Stimulated activated naive CD4-positive, alpha-beta T cell treated with Interleukin-2 at 50 U/mL for 16 hours (primary cell): ENCODE results near the gene PCDHB16.
"Not testable (repeated sequence)": the region's sequence is repeated elsewhere in the genome, so short reads cannot be mapped to it uniquely, and the experiment has no call there.

ENCODE experiments used
- DNase-seq: peaks from one replicate; lab custom pipeline; 2025; lab: John Stamatoyannopoulos, UW

The PCDHB16 gene

DNA sequence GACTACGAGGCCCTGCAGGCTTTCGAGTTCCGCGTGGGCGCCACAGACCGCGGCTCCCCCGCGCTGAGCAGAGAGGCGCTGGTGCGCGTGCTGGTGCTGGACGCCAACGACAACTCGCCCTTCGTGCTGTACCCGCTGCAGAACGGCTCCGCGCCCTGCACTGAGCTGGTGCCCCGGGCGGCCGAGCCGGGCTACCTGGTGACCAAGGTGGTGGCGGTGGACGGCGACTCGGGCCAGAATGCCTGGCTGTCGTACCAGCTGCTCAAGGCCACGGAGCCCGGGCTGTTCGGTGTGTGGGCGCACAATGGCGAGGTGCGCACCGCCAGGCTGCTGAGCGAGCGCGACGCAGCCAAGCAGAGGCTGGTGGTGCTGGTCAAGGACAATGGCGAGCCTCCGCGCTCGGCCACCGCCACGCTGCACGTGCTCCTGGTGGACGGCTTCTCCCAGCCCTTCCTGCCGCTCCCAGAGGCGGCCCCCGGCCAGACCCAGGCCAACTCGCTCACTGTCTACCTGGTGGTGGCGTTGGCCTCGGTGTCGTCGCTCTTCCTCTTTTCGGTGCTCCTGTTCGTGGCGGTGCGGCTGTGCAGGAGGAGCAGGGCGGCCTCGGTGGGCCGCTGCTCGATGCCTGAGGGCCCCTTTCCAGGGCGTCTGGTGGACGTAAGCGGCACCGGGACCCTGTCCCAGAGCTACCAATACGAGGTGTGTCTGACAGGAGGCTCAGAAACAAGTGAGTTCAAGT lies 2.1 kb downstream of the PCDHB16 start:
- DNase-seq = not testable (repeated sequence)

DNA sequence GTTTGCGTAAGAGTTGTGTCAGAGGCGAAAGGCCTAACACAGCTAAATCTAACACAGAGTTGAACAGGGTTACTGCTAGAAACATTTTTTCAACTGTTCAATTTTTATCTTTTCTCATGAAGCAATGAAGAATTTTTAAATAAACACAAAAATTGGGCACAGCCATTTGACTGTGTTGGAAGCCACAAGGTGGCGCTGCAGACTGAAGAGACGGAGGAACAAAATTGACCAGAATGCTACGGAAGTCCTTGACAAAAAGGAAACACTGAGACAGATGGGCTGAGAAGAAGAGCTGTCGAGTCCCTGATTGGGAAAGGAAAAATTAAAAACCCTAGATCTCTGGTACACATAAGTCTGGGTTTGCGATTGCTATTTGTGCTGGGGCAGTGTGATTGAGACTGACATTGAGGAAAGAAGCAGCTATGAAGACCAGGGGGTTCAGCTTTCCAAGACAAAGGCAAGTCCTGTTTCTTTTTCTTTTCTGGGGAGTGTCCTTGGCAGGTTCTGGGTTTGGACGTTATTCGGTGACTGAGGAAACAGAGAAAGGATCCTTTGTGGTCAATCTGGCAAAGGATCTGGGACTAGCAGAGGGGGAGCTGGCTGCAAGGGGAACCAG lies 4.8 kb downstream of the PCDHB16 start, which contains the start of gene PCDHB9:
TSS of gene PCDHB9 (plus strand) at position 265 of the 616 bp plus-strand sequence. CDS start at position 423, 158 bp downstream.
- peak; percentile 17 for DNase-seq

DNA sequence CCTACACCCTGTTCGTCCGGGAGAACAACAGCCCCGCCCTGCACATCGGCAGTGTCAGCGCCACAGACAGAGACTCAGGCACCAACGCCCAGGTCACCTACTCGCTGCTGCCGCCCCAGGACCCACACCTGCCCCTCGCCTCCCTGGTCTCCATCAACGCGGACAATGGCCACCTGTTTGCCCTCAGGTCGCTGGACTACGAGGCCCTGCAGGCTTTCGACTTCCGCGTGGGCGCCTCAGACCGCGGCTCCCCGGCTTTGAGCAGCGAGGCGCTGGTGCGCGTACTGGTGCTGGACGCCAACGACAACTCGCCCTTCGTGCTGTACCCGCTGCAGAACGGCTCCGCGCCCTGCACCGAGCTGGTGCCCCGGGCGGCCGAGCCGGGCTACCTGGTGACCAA lies 6.5 kb downstream of the PCDHB16 start:
- DNase-seq = not testable (repeated sequence)

DNA sequence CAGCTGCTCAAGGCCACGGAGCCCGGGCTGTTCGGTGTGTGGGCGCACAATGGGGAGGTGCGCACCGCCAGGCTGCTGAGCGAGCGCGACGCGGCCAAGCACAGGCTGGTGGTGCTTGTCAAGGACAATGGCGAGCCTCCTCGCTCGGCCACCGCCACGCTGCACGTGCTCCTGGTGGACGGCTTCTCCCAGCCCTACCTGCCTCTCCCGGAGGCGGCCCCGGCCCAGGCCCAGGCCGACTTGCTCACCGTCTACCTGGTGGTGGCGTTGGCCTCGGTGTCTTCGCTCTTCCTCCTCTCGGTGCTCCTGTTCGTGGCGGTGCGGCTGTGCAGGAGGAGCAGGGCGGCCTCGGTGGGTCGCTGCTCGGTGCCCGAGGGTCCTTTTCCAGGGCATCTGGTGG lies 6.9 kb downstream of the PCDHB16 start:
- DNase-seq = not testable (repeated sequence)

DNA sequence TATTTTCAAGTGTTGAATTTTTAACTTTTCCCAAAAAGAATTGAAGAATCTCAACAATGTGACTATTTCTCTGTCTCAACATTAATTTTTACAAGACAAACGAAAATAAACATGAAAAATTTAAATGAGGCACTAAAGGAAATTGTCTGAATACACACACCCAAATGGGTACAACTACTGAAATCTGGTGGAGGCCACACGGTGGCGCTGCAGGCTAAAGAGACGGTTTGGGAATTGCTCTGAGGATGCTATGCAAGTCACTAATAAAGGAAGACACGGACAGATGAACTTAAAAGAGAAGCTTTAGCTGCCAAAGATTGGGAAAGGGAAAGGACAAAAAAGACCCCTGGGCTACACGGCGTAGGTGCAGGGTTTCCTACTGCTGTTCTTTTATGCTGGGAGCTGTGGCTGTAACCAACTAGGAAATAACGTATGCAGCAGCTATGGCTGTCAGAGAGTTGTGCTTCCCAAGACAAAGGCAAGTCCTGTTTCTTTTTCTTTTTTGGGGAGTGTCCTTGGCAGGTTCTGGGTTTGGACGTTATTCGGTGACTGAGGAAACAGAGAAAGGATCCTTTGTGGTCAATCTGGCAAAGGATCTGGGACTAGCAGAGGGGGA lies 10.0 kb downstream of the PCDHB16 start, which contains the start of gene PCDHB10:
TSS of gene PCDHB10 (plus strand) at position 244 of the 616 bp plus-strand sequence. CDS start at position 444, 200 bp downstream.
- no peak for DNase-seq

DNA sequence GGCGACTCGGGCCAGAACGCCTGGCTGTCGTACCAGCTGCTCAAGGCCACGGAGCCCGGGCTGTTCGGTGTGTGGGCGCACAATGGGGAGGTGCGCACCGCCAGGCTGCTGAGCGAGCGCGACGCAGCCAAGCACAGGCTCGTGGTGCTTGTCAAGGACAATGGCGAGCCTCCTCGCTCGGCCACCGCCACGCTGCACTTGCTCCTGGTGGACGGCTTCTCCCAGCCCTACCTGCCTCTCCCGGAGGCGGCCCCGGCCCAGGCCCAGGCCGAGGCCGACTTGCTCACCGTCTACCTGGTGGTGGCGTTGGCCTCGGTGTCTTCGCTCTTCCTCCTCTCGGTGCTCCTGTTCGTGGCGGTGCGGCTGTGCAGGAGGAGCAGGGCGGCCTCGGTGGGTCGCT lies 12.1 kb downstream of the PCDHB16 start:
- DNase-seq = not testable (repeated sequence)

DNA sequence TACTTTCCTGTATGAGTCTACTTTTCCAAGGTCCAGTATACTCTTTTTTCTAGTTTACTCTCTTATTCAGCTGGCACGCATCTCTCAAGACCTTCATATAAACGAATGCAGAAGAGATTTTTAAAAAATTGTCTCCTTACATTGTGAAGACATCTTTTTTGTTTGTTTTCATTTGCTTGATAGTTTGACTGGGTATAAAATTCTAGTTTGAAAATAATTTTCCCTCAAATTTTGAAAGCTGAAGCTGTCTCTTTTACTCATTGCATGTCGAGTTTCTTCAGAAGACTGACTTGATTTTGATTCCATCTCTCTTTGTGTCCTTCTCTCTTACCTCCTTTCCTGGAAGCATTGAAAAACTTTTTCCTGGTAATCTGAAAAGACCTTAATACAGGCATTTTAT lies 14.2 kb downstream of the PCDHB16 start:
- no peak for DNase-seq

DNA sequence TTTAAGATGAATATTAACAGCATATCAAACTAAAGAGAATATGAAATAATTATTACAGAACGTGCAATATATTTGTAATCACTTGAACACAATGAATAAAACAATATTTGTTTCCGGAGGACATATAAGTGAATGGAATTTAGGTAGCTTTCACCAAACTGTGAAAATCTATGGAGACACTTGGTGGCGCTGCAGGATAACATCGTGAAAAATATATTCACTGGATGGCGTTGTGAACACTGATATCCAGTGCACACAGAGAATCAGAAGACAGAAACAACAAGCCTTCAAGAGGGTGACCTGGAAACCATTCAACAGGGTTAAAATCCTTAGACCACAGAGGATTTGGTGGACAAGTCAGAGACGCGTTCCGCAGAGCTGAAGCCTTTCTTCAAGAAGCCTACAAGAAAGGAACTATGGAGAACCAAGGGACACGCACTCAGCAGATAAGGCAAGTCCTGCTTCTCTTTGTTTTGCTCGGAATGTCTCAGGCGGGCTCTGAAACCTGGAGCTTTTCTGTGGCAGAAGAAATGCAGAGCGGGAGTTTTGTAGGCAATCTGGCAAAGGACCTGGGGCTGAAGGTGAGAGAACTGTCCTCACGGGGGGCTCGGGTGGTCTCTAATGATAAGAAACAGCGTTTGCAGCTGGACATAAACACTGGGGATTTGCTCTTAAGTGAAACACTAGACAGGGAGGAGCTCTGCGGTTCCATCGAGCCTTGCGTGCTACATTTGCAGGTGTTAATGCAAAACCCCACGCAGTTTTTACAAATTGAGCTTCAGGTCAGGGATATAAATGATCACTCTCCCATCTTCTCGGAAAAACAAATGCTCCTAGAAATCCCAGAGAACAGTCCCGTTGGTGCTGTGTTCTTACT lies 17.4 kb downstream of the PCDHB16 start, which contains the start of gene PCDHB11:
TSS of gene PCDHB11 (plus strand) at position 269 of the 877 bp plus-strand sequence. CDS start at position 417, 148 bp downstream.
- no peak for DNase-seq

DNA sequence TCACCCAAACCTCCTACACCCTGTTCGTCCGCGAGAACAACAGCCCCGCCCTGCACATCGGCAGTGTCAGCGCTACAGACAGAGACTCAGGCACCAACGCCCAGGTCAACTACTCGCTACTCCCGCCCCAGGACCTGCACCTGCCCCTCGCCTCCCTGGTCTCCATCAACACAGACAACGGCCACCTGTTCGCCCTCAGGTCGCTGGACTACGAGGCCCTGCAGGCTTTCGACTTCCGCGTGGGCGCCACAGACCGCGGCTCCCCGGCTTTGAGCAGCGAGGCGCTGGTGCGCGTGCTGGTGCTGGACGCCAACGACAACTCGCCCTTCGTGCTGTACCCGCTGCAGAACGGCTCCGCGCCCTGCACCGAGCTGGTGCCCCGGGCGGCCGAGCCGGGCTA lies 18.9 kb downstream of the PCDHB16 start:
- not testable (repeated sequence) for DNase-seq

DNA sequence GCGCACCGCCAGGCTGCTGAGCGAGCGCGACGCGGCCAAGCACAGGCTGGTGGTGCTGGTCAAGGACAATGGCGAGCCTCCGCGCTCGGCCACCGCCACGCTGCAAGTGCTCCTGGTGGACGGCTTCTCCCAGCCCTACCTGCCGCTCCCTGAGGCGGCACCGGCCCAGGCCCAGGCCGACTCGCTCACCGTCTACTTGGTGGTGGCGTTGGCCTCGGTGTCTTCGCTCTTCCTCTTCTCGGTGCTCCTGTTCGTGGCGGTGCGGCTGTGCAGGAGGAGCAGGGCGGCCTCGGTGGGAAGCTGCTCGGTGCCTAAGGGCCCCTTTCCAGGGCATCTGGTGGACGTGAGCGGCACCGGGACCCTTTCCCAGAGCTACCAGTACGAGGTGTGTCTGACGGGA lies 19.5 kb downstream of the PCDHB16 start:
- DNase-seq = not testable (repeated sequence)

DNA sequence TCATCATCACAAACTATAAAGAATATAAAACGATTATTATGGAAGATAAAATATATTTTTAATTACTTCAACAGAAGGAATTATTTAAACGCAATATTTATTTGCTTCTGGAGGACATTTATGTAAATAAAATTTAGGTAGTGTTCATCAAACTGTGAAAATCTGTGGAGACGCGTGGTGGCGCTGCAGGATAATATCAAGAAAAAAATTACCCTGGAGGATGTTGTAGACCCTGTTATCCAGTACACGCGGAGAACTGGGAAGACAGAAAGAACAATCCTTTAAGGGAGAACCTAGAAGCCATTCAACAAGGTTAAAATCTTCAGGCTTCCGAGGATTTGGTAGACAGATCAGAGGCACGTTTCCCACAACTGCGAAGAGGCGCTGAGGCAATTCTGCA lies 26.3 kb downstream of the PCDHB16 start, which contains the start of gene PCDHB12:
TSS of gene PCDHB12 (plus strand) at position 242 of the 400 bp plus-strand sequence. CDS start 189 bp downstream, outside the sequence.
- no peak for DNase-seq

DNA sequence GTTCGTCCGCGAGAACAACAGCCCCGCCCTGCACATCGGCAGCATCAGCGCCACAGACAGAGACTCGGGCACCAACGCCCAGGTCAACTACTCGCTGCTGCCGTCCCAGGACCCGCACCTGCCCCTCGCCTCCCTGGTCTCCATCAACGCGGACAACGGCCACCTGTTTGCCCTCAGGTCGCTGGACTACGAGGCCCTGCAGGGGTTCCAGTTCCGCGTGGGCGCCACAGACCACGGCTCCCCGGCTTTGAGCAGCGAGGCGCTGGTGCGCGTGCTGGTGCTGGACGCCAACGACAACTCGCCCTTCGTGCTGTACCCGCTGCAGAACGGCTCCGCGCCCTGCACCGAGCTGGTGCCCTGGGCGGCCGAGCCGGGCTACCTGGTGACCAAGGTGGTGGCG lies 28.1 kb downstream of the PCDHB16 start:
- DNase-seq = not testable (repeated sequence)

DNA sequence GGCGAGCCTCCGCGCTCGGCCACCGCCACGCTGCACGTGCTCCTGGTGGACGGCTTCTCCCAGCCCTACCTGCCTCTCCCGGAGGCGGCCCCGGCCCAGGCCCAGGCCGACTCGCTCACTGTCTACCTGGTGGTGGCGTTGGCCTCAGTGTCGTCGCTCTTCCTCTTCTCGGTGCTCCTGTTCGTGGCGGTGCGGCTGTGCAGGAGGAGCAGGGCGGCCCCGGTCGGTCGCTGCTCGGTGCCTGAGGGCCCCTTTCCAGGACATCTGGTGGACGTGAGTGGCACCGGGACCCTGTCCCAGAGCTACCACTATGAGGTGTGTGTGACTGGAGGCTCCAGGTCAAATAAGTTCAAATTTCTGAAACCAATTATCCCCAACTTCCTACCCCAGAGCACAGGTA lies 28.7 kb downstream of the PCDHB16 start:
- not testable (repeated sequence) for DNase-seq

DNA sequence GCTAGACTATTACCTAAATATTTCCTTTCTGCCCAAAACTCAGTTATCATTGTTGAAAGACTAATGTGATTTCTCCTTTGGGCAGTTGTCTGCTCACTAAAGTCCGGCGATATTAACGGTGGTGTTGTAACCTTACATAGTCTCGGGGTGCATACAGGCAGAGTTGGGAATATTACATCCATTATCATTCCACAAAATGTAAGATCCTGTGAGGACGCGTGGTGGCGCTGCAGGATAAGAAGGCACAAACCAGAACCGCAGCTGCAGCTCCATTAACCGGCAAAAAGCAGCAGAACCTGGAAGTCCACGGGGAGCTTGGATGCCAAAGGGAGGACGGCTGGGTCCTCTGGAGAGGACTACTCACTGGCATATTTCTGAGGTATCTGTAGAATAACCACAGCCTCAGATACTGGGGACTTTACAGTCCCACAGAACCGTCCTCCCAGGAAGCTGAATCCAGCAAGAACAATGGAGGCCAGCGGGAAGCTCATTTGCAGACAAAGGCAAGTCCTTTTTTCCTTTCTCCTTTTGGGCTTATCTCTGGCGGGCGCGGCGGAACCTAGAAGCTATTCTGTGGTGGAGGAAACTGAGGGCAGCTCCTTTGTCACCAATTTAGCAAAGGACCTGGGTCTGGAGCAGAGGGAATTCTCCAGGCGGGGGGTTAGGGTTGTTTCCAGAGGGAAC lies 31.6 kb downstream of the PCDHB16 start, which contains the start of gene PCDHB13:
TSS of gene PCDHB13 (plus strand) at position 264 of the 684 bp plus-strand sequence. CDS start at position 469, 205 bp downstream.
- DNase-seq = not testable (repeated sequence)

DNA sequence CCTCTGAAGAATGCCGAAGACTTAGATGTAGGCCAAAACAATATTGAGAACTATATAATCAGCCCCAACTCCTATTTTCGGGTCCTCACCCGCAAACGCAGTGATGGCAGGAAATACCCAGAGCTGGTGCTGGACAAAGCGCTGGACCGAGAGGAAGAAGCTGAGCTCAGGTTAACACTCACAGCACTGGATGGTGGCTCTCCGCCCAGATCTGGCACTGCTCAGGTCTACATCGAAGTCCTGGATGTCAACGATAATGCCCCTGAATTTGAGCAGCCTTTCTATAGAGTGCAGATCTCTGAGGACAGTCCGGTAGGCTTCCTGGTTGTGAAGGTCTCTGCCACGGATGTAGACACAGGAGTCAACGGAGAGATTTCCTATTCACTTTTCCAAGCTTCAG lies 32.4 kb downstream of the PCDHB16 start:
- not testable (repeated sequence) for DNase-seq

DNA sequence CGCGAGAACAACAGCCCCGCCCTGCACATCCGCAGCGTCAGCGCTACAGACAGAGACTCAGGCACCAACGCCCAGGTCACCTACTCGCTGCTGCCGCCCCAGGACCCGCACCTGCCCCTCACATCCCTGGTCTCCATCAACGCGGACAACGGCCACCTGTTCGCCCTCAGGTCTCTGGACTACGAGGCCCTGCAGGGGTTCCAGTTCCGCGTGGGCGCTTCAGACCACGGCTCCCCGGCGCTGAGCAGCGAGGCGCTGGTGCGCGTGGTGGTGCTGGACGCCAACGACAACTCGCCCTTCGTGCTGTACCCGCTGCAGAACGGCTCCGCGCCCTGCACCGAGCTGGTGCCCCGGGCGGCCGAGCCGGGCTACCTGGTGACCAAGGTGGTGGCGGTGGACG lies 33.3 kb downstream of the PCDHB16 start:
- DNase-seq = not testable (repeated sequence)

DNA sequence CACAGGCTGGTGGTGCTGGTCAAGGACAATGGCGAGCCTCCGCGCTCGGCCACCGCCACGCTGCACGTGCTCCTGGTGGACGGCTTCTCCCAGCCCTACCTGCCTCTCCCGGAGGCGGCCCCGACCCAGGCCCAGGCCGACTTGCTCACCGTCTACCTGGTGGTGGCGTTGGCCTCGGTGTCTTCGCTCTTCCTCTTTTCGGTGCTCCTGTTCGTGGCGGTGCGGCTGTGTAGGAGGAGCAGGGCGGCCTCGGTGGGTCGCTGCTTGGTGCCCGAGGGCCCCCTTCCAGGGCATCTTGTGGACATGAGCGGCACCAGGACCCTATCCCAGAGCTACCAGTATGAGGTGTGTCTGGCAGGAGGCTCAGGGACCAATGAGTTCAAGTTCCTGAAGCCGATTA lies 33.8 kb downstream of the PCDHB16 start:
- DNase-seq = not testable (repeated sequence)

DNA sequence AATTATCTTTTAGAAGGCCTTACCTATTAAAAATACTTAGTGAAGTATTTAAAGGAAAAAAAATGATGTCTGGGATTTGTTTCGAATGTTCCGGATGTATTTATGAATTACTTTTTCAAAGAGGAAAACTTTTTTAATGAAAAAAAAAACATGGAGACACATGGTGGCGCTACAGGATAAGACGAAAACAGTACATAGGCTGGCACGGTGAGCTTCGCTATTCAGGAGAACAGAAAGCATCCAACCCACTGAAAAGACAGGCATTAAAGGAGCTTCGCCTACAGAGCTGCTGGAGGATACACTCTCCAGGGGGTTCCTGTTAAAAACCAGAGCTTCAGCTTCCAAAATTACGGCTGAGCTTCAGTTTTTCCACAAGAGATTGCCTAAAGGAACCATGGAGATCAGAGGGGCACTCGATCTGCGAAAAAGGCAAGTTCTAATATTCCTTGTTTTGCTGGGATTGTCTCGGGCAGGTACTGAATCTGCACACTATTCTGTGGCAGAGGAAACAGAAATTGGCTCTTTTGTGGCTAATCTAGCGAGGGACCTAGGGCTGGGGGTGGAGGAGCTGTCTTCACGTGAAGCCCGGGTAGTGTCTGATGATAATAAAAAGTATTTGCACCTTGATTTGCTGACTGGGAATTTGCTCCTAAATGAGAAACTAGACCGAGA lies 41.1 kb downstream of the PCDHB16 start, which contains the start of gene PCDHB14:
TSS of gene PCDHB14 (plus strand) at position 232 of the 672 bp plus-strand sequence. CDS start at position 395, 163 bp downstream.
- no peak for DNase-seq

DNA sequence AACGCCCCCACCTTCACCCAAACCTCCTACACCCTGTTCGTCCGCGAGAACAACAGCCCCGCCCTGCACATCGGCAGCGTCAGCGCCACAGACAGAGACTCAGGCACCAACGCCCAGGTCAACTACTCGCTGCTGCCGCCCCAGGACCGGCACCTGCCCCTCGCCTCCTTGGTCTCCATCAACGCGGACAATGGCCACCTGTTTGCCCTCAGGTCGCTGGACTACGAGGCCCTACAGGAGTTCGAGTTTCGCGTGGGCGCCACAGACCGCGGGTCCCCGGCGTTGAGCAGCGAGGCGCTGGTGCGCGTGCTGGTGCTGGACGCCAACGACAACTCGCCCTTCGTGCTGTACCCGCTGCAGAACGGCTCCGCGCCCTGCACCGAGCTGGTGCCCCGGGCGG lies 42.7 kb downstream of the PCDHB16 start:
- not testable (repeated sequence) for DNase-seq

DNA sequence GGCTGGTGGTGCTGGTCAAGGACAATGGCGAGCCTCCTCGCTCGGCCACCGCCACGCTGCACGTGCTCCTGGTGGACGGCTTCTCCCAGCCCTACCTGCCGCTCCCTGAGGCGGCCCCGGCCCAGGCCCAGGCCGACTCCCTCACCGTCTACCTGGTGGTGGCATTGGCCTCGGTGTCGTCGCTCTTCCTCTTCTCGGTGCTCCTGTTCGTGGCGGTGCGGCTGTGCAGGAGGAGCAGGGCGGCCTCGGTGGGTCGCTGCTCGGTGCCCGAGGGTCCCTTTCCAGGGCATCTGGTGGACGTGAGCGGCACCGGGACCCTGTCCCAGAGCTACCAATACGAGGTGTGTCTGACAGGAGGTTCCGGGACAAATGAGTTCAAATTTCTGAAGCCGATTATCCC lies 43.2 kb downstream of the PCDHB16 start:
- not testable (repeated sequence) for DNase-seq
